ENCODE results near the gene GAREM2.

GAREM2 gene

DNA sequence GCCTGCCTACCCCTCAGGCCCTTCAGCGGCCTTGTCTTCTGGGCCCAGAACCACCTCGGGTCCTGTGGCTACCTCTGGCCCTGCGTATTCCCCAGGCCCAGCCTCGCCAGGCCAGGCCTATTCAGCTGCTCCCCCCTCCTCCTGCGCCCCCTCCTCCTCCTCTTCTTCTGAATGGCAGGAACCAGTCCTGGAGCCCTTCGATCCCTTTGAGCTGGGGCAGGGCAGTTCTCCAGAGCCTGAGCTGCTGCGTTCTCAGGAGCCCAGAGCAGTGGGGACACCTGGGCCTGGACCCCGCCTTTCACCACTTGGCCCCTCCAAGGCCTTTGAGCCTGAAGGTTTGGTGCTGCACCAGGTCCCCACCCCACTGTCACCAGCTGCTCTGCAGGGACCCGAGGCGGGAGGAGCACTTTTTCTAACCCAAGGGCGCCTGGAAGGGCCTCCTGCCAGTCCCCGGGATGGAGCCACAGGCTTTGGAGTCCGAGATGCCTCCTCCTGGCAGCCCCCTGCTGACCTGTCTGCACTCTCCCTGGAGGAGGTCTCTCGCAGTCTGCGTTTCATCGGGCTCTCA, 14.7 kb downstream of the GAREM2 start:
- DNase-seq: no peak

DNA sequence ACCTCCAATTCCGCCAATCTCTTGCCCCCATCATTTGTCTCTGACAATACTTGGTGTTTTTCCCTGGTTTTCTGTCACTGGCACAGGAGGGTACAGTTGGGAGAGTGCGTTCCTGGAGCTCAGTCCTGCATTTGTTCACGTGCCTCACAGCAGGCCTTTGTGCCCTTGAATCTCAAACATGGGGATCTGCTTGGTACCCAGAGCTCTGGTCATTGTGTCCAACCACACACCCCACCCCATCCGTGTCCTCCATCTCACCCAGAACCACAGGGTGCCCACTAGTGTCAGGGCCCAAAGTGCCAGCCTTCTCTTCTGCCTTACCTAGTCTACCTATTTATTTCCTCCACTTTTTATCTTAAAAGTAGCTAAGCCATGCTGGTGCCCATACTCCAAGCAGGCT, 16.2 kb downstream of the GAREM2 start:
- DNase-seq: no peak

DNA sequence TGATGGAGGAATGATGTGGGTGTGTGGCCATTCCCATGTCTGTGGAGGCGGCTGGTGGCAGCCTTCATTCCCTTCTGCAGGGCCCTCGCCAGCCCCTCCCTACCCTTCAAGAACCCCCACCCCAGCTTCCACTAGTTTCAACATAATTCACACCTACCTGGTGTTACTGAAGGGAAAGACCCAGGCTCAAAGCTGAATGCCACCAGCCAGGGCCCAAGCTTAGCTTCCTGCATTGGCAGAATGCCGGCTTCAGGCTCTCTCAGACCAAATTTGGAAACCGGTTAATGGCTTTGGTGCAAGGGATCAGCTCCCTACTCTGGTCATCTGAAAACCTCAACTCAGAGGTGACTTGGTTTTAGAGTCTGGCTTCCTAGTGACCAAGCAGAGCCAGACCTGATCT, 16.9 kb downstream of the GAREM2 start:
- DNase-seq: no peak

DNA sequence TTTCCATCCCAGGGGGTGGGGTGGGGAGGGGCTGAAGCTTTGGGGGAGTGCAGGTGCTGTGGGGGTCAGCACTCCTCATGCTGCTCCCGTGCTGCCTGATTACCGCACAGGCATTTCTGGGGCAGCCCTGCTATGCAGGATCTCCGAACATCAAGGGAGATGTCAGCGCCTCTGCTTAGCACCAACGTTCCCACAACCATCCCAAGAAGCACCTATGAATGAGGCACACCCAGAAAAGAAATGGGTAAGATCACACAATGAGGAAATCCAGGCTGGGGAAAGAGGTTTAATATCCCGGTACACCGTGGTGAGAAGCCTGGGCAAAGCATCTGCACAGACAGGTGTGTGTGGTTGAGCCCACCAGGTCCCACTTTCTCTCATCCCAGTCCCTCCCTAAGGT, 17.5 kb downstream of the GAREM2 start:
- no peak for DNase-seq

DNA sequence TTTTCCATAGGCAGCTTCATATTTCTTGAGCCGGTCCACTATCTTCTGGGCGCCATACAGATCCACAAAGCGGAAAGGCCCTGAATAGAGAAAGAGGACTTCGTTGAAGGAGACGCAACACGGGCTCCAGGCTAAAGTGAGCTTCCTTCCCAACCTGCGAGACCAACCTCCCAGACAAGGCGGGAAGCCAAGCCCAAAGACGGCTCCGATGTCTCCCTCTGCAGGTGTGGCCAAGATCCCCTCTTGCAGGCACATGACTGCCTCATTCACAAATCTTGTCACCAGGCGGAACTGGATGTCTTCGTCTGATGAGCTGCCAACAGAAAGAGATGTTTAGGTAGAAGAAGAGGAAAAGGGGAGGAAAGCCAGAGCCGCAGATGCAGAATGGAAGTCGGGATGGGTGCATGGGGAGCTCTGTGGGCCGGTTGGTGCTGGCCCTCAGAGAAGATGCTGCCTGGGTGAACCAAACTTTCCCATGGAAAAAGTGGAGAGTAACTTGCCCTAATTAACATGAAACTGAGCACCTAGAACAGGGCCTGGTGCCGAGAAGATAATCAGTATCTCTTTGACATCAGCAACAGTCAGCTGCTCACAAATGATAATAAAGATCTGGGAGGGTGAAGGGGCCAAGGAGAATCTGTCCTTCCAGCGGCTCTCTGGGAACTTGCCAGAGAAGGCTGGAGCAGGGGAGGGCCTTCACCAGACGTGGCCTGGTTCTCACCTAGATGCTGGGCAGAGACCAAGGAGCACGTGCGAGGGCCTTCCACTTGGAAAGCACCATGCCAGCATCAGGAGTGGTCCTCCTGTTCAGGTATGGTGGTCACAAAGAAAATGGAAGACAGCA, 18.6 kb downstream of the GAREM2 start:
- no peak for DNase-seq

DNA sequence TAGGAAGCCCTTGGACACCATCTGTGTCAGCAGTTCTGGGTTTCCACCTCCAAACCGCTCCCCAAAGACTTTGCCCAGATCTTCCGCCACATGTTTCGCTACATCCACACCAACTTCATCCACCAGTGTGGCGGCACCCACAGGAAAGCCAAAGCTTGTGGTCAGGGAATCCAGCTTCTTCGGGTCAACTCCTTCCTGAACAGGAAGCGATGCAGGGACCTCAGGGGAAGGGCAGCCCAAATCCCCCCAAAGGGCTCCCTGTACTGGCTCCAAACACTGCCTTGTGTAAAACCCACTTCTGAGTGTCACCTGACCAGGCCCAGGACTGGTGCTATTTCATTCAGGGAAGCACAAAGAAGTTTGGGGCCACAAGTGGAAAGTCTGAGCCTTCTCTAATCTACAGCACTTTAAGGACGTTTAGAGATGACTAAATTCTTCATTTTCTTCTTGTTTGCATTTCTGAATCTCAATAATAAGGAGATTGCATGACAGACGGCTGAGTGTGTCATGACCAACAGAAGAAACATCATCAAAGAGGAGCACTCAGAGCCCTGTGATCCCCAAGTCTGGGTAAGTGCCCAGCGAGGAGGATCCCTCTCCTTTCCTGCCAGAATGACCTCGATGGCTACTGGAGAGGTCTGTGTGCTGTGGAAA, 20.8 kb downstream of the GAREM2 start:
- DNase-seq: no peak

DNA sequence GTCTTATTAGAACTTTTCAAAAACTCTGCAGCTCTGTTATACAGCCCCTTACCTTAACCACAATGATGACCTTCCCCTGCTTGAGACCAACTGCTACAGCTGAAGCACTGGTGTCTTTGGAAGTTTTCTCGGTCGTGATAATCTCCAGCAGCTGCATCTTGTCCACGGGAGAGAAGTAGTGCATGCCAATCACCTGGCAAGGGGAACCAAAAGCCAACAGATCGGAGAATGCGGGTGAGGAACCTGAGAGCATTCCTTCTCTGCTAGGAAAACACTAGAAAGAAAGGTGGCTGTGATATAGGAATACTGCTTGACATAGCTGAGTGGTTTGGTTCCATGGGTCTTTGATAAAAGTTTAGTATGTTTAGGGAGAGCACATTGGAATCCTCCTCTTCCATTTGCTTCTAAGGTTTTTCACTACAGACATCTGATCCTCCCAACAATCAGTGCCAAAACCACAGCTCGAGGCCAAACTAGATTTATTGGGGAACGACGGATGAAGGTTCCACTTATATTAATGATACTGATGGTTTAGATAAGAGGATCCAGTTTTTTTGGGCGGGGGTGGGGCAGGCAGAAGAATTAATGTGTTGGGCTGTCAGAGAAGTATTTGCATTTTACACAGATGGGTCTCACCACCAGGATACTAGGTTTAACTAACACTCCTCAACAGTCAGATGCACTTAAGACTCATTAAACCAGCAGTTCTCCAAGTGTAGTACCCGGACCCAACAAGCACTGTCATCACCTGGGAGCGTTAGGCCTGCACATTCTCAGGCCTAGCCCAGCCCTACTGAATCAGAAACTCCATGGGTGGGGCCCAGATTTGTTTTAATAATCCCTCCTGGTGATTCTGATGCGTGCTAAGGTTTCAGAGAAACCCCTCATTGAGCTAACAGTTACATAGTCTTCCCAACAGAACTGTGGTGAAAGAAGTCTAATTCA, 22.4 kb downstream of the GAREM2 start:
- no peak for DNase-seq

DNA sequence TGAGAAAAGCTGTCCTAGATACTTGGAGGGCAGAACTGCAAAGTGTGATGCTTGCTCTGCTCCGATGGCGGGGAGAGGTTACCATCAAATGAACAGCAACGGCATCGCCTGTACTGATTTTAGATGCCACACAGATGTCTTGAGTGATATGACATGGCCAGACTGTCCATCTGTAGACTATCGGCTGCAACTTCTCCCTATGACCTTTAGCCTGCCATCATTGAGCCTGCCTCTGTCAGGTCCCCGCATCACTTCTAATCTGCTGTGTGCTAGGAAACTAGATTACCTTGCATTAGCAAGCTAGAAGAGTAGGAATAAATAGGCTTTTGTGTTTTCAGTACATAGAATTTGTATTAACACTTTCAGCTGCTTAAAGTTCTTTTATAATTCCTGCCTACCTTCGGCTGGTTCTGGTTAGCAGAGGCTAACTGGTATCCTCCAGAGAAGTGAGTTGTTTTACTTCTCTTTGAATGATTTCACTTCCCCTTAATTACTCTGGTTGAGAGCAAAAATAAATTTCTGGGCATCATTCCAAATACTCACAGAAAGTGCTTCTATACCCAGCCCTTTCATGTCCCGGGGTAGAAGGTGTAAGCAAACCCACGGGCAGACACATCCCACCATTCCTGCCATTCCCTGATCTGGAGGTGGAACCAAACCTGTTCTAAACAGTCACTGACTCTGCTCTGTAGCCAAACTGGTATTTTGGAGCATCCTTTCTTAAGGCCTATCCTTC, 24.0 kb downstream of the GAREM2 start:
- DNase-seq: no peak

DNA sequence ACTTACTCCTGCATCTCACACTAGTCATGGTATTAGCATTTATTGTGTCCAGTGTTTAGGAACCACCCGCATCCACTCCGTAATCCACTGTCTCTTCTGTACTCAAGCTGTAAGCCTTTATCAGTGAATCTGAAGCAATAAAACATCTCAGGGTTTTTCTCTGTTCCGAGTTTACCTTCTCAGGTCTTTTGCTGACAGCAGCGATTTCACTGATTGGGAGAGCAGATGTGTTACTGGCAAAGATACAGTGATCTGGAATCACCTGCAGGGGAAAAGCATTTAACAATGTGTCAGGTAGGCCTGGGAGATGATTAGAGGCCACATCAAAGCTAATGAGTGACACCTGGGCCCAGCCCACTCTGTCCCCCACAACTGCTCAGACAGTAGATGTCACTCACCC, 24.6 kb downstream of the GAREM2 start:
- no peak for DNase-seq

DNA sequence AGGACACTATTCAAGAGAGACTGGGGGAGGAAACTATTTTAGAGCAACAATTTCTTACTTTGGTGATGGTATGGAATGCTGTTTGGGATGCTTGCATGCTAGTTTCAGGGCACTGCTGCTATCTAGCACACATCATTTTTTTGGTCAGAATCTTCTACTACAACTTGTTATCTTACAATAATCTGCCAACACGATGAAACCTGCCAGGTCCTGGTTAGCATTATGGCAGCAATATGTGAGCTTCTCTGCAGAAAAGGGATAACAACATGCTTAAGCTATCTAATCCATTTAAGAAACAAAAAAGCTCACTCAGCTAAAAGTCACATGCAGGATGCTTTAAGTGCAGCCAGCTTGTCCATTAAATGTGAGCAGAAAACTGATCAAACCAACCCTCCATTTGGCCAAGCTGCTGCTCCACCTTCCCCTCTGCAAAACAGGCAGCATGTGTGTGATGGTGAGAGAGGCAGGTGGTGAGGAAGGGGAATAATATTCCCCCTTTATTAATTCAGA, 30.1 kb downstream of the GAREM2 start:
- DNase-seq: peak; percentile 60 to 94

DNA sequence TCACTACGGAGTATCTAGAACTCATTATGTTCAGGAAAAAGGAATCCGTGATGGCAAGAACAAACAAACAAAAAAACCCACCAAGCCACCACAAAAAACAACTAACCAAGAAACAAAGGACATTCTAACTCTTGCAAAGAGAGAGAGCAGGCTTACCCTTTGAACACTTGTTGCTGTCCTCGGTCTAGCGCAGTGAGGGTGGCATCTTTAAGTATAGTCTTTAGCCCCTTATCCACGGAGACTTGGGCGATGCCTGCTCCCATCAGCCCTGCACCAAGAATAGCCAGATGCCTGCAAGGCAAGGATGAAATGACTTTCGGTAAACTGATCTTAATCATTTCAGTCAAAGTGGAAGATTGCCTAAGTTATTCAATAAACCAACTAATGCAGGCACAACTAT, 31.0 kb downstream of the GAREM2 start:
- no peak for DNase-seq

DNA sequence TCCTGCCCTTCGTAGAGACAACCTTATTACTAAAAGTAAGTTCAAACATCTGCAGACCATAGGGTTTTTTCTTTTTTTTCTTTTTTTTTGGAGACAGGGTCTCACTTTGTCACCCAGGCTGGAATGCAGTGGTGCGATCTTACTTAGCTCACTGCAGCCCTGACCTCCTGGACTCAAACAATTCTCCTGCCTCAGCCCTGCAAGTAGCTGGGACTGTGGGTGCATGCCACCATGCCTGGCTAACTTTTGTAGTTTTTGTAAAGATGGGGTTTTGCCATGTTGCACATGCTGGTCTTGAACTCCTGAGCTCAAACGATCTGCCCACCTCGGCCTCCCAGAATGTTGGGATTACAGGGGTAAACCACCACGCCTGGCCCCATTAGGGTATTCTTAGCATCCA, 39.1 kb downstream of the GAREM2 start:
- DNase-seq: no peak

DNA sequence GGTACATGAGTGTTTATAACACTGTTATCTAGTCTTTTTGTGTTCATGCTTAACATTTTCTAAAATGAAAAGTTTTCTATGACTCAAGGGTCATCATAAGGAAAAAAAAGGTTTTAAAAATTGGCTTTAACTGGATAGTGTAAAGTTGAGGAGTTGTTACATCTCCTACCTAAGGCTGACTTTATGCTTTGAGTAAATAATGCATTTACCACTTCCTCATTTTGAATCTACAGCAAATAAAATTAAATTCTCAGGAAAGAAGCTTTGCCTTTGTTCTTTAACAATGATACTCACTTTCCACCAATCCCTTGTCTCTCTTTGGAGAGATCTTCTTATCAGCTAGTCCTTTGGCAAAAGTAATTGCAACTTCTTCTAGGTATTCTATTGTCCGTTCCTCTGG, 41.9 kb downstream of the GAREM2 start:
- DNase-seq: no peak

DNA sequence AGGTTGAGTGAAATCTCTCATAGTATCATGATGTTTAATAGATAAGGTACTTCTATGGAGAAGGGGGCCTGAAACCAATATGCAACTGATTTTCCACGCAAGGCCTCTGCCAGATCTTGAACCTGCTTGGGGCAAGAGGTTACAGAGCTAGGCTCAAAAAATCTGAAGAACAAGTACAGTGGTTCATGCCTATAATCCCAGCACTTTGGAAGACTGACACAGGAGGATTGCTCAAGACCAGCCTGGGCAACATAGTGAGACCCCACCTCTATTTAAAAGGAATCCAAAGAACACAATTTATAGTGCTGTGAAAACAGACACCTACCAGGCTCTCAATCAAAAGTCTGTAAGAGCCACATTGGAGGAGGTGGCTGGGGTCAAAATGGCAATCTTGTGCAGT, 42.9 kb downstream of the GAREM2 start:
- no peak for DNase-seq

DNA sequence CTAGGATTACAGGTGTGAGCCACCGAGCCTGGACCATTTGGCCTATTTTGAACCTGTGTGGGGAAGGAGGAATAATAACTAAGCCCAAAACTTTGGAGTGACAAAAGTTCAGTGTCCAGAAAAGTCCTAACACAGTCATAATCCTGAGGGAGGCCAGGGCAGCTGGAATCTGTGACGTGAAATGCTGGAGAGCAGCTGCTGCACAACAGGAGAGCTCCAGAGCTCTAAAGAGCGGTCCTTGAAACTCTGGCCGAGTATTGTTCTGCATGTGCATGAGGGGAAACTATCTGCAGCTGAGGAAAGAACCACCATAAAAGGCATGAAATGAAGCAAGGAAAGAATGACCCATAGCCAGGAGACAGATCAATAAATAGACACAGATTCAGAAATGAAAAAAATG, 43.7 kb downstream of the GAREM2 start:
- DNase-seq: no peak

DNA sequence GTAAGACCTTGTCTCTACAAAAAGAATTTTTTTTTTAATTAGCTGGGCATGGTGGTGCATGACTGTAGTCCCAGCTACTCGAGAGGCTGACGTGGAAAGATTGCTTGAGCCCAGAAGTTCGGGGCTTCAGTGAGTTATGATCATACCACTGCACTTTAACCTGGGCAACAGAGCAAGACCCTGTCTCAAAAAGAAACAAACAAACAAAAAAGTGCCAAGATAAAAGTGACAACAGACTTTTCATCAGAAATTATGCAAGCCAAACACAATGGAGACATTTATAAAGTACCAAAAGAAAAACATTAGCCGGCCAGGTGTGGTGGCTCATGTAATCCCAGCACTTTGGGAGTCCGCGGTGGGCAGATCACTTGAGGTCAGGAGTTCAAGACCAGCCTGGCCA, 44.8 kb downstream of the GAREM2 start:
- no peak for DNase-seq

DNA sequence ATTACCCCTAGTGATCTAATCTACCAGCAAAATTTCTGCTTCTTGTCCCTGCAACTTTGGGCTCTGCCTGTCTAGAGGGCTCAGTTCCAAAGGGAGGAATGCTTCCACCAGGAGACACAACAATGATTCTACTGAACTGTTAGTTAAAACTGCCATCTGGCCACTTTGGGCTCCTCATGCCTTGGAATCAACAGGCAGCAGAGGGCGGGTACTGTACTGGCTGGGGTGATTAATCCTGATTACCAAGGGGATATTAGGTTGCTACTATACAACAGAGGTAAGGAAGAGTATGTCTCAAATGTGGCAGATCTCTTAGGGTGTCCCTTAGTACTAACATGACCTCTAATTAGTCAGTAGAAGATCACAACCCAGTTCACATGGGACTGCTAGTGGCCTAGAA, 50.1 kb downstream of the GAREM2 start:
- peak; percentile 56 to 89 for DNase-seq

DNA sequence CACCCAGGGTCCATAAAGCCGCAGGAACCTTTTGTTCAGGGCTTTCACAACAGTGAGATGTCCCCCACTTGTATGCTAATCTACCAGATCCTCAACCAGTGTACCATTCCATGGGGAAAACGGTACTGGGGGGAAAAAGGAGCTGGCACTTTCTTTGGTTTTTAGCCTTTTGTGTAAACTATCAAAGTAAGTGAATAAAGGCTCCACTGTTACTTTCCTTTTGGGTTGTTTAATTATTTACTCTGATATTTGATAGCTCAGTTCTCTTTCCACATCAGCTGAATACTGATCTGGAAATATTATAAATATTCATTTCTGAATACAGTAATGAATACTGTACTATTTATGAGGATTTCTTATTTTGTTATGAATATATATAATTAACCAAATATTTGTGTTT, 51.2 kb downstream of the GAREM2 start:
- no peak for DNase-seq

DNA sequence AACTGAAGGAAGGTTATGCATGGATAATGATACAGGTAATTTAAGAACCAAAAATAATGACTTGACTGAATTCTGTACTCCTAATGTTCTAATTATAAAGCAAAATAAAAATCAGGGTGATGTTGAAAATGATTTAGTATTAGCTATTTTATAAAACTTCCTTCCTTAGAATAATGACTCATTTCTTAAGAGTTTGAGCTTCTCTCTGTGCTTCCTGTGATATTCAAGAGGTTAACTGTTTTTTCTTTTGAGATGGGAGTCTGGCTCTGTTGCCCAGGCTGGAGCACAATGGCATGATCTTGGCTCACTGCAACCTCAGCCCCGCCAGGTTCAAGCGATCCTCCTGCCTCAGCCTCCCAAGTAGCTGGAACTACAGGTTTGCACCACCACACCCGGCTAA, 56.7 kb downstream of the GAREM2 start:
- no peak for DNase-seq

DNA sequence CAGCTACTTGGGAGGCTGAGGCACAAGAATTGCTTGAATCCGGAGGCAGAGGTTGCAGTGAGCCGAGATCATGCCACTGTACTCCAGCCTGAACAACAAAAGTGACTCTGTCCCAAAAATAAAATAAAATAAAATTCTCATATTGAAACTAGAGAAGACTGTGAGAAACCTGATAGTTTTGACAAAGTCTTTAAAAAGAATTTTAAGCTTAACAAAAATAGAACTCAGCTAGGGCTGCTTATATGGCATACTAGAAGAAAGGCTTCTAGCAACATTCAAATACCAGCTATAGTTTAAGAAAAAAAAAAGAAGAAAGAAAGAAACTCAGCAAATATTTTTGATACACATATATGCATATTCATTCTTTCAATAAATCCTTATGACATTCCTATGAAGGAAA, 57.9 kb downstream of the GAREM2 start:
- no peak for DNase-seq

DNA sequence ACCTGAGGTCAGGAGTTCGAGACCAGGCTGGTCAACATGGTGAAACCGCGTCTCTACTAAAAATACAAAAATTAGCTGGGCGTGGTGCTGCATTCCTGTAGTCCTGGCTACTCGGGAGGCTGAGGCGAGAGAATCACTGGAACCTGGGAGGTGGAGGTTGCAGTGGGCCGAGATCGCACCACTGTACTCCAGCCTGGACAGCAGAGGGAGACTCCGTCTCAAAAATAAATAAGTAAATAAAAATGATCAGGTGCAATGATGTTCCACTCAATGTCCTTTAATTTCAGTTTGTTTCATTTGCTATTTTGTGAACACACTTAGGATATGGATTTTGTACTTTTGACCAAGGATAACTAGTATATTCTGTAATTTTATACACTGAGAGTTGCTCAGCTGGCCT, 62.2 kb downstream of the GAREM2 start:
- peak in 1 of 2 experiments; percentile 13 for DNase-seq

DNA sequence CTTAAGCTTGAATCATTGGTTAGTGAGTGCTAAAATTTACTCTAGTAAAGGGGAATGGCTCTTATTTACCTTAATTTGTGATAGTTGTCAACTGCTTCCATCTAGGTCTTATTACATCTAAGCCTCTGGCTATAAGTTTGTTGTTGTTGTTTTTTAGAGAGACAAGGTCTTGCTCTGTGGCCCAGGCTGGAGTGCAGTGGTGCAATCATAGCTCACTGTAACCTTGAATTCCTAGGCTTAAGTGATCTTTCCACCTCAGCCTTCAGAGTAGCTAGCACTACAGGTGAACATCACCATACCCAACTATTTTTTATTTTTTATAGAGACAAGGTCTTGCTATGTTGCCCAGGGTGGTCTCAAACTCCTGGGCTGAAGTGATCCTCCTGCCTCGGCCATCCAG, 65.0 kb downstream of the GAREM2 start:
- DNase-seq: no peak
